ENCODE measurements around the gene PMPCA.

The PMPCA gene, protein sequence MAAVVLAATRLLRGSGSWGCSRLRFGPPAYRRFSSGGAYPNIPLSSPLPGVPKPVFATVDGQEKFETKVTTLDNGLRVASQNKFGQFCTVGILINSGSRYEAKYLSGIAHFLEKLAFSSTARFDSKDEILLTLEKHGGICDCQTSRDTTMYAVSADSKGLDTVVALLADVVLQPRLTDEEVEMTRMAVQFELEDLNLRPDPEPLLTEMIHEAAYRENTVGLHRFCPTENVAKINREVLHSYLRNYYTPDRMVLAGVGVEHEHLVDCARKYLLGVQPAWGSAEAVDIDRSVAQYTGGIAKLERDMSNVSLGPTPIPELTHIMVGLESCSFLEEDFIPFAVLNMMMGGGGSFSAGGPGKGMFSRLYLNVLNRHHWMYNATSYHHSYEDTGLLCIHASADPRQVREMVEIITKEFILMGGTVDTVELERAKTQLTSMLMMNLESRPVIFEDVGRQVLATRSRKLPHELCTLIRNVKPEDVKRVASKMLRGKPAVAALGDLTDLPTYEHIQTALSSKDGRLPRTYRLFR

DNA sequence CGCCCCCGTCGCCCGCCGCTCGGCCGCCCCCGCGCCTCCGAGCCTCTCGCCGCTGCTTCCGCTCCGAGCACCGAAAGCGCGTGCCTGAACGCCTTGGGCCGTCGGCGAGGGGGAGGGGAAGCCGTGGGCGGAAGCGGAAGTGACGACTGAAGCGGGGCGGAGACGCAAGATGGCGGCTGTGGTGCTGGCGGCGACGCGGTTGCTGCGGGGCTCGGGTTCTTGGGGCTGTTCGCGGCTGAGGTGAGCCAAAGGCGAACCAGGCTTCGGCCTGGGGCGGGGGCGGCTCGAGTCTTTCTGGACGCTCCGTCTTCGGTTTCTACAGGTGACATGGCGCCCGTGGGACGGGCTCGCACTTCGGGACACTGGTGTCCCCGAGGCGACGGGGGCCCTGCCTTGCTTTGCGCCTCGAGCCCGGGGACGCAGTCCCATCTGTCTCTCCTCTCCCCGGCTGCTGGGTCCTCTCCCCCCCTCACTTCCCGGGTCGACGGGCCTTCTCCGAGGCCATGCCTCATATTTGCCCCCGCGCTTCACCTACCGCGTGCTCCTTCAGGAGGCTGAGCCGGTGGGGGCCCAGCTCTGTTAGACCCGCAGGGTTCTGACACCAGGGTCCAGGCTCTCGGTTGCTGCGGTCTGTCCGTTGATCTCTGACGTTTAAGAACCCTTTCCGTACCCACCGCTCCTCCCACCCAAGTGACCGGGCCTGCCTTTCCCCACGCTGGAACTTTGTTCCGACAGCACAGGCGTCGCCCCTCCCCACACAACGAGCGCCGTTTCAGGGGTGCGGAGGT, at the start of gene PMPCA, which contains the start of gene ENTR1:
Gene PMPCA (plus strand): TSS at position 159 of the 788 bp plus-strand sequence. CDS start 11 bp downstream, at position 170.
Gene ENTR1 (minus strand): TSS at position 115 of the 788 bp plus-strand sequence. CDS start 217 bp downstream, outside the sequence.
- DNase-seq (ENCODE audit: low read depth, low spot score) = peak; percentile 33

DNA sequence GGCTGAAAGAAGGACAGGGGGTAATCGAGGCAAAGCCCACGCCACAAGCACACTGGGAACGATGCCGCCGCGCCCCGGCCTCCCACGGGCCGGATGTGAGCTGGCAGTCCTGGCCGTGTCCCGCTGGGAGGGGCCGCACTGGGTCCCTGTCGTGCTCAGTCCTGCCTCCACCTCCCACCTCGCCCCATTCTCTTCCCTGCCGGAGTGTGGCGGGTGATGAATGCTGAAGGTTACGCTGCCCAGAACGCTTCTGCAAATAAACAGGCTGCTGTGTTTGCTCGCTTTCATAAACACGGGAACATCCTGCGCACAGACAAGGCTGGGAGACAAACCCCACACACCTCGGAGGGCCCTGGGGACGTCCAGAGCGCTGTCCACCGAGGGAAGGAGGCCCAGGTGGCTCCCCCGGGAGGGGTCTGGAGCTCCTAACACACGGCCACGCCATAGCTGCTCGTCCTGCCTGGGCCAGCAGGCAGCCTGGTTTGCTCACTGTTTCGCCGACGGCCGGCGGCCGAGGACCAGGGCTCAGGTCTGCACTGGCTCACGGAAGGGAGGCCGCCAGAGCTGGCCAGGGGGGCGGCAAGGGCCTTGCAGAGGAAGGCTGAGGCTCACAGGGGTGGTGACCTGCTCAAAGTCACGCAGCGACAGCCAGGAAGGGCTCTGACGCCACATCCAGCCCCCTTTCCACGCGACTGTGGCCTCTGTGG, 49.3 kb upstream of the PMPCA start:
- no peak for DNase-seq (ENCODE audit: low read depth, low spot score)

DNA sequence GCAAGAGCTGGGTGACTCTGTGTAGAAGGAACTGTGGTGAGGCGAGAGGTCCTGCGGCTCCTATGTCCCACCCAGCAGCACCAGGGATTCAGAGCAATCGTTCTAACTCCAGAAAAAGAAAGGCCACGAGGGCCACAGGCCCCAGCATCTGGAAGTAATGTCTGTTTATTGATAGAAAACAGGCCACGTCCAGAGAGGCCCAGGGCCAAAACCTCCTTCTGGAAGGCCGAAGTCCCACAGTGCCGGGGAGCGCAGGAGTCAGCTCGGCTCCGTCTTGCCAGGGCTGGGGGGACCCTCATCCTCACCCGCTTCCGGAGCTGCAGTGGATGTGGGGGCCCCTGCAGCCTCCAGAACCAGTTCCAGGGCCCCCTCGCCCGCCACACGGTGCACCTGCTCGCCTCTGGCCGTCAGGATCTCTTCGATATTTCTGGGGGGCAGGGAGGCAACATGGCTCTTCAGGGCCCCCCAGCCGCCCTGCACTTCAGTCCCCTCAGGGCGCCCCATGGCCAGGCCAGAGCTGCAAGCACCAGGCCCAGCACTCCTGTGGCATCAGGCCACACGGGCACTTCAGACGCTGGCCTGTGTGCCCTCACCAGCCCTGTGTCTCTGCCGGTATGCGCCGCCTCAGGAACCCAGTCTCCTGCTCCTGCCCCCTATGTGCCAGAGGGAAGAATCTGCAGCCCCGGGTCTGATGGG, 48.6 kb upstream of the PMPCA start:
- DNase-seq (ENCODE audit: low read depth, low spot score) = no peak

DNA sequence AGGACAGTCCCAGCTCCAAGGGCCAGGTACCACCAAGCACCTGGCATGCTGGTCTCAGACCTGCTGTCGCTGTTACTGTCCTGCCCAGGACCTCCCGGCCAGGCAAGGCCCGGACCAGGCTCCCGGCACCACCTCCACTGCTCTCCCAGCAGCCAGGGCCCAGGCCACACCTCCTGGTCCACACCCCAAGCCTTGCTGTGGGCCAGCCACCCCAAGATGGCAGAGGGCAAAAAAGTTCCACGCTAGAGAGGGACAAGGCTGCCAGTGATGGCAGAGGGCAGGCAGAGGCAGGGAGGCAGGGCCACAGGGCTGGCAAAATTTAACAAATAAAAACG, 48.0 kb upstream of the PMPCA start:
- DNase-seq (ENCODE audit: low read depth, low spot score) = no peak

DNA sequence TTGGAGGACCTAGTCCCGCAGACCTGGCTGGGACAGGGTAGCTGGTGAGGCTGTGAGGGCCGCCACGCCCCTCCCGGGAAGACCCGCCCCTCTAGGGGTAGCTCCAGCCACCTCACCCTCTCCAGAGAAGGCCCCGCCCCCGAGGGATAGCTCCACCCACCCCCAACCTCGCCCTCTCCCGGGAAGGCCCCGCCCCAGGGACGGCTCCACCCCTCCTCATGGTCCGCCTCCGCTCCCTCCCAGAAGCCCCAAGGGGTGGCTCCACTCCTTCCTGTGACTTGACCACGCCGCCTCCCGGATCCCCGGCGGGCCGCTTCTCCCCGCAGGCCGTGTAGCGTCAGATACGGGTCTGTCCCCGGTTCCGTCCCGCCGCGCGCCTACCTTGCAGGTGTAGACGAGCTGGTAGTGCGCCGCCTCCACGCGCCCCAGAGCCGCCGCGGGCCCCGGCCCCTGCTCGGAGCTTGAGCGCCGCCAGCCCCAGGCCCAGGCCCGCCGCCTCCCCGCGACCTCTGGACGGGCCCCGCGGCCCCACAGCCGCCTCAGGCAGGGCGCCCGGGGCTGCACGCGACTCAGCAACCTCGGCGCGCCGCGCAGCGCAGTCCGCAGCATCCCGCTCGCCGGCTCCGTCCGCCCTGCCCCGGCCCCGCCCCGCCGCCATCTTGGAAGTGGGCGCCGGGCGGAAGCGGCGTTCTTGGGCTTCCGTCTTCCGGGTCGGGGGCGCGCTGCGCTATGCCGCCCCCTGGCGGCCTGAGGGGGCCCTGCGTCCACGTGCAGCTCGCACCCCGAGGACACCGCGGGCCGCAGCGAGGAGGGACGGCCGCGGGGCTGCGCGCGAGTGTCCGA, 47.1 kb upstream of the PMPCA start, which contains the start of gene DNLZ:
Gene DNLZ (minus strand): TSS at position 639 of the 843 bp plus-strand sequence. CDS start 30 bp downstream, at position 609.
- DNase-seq (ENCODE audit: low read depth, low spot score) = peak; percentile 63

DNA sequence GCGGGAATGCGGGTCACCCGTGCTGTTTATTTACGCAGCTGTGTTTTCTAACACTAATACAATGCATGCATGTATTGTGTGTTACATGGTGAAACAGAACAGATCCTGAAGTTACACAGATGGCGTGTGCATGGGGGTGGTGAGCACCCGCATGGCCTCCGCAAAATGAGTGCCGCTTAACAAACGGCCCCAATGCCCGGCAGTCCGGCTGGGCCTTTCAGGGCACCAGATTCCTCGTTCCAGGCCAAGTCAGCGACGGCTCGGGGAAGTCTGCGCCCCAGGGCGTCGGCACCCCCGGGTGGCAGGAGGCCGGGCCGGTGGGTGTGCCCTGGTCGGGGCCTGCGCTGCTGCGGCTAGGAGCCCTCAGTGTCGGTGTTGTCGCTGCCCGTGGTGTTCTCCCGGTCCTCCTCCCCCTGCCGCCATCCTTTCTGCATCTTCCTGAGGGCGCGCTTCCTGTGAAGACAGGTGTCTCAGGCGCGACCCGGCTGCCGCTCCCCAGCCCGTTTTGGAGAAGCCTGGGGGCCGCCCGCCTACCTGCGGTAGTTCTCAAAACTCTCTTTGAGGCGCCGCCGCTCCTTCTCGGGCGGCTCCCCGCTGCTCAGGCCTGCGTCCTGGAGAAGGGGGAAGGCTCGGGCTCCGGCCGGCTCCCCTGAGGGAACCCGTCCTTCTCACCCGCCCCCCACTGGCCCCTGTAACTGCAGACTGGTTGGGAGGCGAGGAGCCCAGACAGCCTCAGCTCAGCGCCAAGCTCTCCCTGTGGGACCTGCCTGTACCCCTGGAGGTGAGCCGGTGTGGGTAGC, 46.3 kb upstream of the PMPCA start:
- DNase-seq (ENCODE audit: low read depth, low spot score) = no peak

DNA sequence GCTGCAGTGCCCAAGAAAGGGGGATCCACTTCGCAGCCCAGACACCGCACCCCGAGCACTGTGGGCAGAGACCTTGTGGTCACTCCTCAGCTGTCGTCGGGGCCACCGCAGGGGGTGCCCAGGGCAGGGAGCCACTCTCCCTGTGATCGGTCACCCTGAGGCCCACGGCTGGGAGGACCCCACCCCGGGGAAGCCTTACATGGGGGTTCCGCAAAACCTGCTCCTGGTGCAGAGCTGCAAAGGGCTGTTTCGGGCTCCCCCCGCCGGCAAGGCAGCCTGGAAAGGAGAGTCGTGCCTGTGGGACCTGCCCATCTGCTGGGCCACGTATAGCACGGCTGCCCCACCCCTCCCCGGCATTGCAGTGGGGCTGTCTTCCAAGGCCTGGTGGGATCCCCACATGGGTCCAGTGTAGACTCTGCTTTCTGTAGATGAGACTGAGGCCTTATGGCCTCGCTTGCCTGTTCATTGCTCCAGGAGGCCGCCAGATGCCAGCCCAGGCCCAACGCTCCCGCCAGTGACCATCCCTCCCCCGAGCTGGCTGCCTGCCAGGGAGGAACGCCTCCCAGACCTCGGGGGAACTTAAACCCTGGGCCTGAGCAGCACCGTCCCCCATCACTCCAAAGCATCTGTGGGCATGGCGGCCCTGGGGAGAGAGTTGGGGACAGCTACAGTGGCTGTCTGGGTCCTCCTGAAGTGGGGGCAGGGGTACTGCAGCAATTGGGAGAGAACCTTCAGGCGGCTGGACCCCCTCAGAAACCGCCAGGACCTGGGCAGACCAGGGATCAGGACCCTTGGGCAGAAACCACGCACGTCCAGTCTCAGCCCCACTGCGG, 45.3 kb upstream of the PMPCA start:
- no peak for DNase-seq (ENCODE audit: low read depth, low spot score)

DNA sequence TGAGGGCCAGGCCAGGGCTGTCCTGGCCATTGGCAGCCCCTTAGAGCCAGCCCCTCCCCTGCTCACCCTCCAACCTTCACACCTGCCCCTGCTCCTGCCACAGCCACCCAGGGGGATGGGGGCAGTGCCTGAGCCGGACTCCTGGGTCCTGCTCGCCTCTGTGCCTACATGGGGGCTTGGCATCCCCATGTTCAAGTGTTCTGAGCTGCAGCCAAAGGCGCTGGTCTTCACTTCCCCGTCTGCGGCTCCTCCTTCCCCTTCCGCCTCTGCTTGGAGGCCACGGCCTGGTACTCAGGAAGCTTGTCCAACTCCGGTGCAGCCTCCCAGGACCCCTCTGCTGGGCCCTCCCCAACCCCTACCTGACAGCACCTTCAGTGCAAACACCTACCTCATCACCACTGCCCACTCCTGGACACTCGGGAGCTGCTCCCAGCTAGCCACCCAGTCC, 44.7 kb upstream of the PMPCA start:
- no peak for DNase-seq (ENCODE audit: low read depth, low spot score)

DNA sequence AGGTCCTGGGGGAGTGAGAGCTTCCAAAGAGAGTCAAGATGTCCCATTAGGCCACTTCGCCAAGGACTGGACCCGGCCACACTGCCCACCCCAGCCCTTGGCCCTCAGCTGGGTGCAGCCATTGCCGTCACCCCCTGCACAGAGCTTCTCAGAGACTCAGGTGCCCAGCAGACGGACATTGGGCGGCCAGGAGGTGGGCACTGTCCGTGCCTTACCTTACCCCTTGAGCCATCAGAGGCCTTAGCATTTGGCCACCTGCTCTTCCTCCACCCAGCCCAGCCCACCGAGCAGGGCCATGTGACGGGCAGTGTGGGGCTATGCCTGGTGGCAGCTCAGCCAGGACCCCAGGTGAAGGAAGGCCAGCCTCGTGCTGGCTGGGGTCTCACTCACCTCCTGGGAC, 43.6 kb upstream of the PMPCA start:
- no peak for DNase-seq (ENCODE audit: low read depth, low spot score)

DNA sequence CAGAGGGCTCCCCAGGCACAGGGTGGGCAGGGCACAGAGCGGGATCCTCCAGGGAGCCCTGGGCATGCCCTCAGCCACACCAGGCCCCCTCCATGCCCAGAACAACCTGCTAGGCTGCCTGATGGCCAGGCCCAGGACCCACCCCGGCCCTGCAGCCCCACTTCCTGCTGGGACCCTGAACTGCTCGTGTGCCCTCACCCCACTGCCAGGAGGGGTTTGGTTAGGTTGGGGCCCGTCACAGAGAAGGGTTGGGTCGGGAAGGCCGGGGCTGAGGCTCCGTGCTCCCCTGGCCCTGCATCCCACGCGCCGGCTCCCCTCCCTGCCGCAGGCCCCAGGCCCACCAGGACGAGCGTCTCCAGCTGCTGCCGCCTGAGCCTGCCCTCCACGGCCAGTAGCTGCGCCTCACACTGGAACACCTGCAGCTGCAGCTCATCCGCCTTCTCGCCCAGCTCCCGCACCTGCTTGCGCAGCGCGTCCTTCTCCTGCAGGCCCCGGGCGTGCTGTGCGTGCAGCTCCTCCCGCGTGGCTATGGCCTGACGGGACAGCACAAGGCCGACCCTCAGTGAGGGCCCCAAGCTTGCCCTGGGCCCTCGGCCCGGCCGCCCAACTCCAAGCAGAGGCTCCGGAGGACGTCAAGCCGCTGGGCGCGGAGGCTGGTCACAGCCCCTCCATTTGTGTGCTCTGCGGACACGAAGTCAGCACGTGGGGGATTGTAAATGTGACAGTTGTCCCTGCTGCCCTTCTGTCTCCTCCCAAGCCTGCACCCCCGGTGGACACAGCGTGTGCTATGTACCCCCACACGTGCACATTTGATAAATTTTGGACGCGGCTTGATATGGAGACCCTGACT, 42.9 kb upstream of the PMPCA start:
- DNase-seq (ENCODE audit: low read depth, low spot score) = no peak

DNA sequence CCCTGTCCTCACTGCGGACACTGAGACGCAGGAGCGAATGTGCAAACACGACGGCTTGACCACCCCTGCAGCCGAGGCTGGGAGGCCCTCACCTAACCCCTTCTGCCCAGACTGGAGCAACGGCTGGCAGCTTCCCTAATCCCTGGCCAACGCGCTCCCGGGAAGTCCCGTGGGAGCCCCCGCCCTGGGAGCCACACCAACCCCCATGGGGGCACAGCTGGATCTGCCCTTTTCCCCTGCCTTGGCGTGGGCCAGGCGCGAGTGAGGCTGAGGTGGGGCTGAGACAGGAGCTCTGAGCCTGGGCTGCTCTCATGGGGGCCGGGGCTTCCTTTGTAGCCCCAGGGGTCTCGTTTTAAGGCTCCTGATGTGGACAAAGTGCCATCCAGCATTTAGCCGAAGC, 42.3 kb upstream of the PMPCA start:
- no peak for DNase-seq (ENCODE audit: low read depth, low spot score)

DNA sequence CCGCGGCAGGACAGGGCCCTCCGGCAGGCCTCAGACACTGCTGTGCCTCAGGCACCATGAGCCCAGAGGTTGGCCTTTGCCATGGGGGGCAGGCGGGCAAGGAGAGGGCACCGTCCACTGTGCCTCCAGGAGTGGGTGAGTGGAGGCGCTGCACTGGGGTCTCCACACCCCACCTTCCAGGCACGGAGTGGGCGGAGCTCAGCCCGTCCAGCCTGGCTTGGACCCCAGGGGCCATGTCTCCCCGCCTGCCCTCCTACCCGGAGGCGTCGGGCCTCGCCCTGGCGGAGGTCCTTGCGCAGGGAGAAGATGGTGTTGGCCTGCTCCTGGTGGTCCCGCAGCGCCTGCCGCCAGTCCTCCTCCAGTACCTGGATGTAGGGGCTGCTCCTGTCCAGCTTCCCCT, 40.4 kb upstream of the PMPCA start:
- no peak for DNase-seq (ENCODE audit: low read depth, low spot score)

DNA sequence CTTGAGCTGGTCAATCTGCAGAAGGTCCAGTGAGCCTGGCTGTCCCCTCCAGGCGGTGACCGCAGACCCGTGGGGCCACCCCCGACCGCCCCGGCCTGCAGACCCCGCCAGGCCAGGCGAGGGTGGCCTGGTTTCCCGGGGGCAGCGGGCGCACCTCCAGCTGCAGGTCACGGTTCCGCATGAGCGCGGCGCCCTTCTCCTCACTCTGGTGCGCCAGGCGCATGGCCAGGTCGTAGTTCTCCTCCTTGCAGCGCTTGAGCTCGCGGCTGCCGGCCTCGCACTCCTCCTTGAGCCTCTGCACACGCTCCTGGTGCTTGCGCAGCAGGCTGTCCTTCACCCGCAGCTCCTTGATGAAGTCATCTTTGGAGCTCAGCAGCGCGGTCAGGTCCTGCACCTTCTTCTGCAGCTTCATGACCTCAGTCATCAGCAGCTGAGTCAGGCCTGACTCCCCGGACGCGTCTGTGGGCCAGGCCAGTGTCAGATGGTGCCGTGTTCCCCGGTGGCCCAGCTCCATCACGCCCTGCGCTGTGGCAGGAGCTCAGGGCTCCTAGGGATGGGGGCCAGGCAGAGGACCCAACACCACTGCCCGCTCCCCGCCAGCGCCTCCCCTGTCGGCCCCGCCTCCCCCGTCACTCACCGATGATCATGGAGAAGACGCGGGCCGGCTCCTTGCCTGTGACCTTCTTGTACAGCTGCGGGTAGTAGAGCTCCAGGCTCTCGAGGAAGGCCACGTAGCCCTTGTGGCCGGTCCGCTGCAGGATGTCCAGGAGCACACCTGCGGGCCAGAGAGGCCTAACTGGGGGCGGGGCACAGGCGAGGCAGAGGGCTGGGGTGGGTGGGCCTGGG, 39.5 kb upstream of the PMPCA start:
- no peak for DNase-seq (ENCODE audit: low read depth, low spot score)

DNA sequence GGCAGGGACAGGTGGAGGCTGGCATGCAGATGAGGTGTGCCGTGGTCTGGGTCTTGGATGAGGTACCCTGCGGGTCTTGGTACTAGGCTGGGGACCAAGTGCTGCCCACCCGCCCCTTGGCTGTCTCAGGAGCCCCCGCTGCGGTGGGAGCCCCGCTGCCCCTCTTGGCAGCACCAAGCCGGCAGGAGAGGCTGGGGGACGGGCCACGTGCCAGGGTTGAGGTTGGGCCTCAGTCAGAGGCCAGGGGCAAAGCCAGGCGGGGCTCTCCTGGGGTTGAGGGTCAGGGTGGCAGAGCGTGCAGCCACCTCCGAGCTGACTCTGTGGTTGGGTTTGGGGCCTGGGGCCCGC, 39.0 kb upstream of the PMPCA start:
- DNase-seq (ENCODE audit: low read depth, low spot score) = no peak

DNA sequence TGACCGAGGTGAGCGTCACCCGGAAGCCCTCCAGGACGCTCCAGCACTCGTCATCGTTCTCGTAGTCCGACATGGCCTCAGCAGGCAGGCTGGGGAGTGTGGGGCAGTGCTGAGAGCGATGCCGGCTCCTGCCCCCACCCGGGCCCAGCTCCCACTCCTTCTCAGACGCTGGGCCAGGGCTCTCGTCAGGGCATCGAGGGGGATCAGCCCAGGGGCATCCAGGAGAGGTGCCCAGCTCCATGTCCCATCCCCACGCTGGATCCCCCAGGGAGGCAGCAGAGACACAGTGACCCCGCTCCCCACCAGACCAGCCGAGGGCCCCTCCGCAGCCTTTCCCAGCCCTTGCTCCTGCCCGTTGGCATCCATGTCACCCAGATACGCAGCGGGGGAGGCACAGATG, 38.5 kb upstream of the PMPCA start:
- no peak for DNase-seq (ENCODE audit: low read depth, low spot score)

DNA sequence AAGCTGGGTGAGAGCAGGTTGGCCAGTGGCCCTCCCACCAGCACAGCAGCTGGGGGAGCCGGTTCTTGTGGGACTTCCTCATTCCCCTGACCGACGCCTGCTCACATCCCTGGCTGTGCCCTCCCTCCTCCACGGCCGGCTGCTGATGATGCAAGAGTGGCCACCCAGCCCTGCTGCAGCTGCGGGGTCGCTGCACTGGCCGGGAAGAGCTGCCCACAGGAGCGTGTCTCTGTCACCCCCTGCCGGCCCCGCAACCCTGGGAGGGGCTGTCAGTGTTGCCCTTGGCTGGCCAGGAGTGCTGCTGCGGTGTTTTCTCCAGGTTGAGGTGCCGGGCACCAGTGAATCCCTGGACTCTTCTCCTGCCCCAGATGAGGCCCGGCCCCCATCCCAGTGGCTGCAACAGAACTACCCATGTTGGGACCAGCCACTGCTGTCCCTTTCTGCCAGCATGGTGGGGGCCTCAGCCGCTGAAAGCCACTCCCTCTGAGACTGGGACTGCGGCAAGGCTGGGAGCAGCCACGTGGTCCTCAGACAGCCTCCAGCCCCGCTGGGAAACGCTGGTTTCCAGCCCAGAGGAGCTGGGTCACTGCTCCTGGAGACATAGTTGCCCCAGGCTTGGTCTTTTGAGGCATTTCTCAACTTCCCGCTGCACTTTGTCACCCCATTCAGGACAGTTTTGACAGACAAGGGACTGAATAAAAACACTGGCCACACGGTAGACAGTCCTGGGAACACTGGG, 37.7 kb upstream of the PMPCA start:
- peak; percentile 55 for DNase-seq (ENCODE audit: low read depth, low spot score)

All from brain pericyte (primary cell).